NCI-H524 treated with DMSO at 0.1 percent for 48 hours (cell line): ENCODE results near the gene UBE3B.

Experiments
- DNase-seq: peaks from one replicate; lab custom pipeline; 2025; lab: John Stamatoyannopoulos, UW

UBE3B gene

GRCh38 chr12:109573029-109573913, 95.8 kb downstream of the UBE3B start, which contains the start of the genes MMAB and MVK:
Gene MMAB (minus strand): TSS chr12:109573504. CDS start chr12:109573480, 24 bp downstream.
Gene MVK (plus strand): TSS chr12:109573794. CDS start chr12:109574823, 1,029 bp downstream.
- DNase-seq: peak; percentile 93

DNA sequence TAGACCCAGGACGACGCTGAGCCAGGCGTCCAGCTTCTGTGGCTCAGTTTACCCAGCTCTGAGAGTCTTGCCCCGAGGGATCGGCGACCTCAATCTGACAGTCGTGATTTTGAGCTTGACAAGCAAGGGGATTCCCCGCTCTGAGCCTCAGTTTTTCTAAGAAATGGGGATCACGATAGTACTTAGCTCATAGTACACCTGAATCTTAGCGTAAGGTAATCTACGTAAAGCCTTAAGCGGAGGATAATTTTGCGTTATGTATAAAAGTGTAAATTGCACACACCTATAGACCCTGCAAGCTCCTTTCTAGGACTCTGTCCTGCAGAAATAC, 96.4 kb downstream of the UBE3B start:
- no peak for DNase-seq

DNA sequence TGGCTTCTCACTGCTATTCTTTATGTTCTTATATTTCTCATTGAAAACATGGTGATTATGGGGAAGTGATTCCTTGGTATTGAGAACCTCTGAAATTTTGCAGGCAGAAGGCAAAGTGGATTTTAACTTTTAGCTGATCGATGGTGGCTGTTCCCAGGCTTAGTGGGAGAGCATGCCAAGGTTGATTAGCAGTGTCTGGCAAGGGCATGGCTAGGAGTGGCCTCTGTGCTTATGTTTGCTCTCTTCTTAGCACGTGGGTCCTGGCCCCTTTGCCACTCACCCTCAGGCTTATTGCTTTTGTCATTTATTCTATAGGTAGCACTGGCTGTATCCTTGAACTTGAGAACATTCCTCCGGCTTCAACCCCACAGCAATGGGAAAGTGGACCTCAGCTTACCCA, 98.2 kb downstream of the UBE3B start:
- no peak for DNase-seq

DNA sequence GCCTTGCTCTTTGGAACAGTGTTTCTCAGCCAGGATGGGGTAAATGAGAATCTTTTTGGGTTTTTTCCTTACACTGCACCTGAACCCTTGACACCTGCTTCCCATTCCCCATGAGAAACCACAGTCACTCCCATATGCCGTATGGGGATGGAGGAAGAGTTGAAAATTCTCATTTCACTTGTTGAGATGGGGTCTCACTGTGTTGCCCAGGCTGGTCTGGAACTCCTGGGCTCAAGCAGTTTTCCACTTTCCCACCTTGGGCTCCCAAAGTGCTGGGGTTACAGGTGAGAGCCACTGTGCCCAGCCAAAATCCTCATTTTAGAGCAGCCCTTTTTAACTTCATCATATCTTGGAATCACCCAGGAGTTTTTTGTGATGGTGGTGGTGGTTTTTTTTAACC, 99.9 kb downstream of the UBE3B start:
- DNase-seq: no peak

DNA sequence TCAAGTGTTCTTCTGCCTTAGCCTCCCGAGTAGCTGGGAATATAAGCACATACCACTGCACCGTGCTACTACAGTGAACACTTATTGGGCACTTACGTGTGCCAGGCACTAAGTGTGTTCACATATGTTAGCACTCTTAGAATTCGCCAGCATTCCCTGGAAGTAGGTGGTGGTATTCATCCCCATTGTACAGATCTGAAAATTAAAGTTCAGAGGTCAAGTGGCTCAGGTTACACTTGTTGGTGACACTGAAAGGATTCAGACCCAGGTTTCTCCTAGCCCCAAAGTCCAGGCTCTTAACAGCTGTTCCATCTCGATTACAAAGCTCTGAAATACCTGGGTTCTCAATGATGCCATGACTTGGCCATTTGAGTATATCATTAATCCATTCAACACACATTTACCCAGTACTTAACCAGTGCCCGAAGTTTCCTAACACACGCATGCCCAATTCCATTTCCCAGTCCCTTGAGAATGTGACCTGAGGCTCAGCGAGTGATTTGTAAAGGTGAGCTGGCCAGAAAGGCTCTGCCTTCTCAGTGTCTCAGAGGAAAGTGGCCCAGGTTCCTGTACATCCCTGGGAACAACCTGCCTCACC, 101.0 kb downstream of the UBE3B start:
- no peak for DNase-seq

DNA sequence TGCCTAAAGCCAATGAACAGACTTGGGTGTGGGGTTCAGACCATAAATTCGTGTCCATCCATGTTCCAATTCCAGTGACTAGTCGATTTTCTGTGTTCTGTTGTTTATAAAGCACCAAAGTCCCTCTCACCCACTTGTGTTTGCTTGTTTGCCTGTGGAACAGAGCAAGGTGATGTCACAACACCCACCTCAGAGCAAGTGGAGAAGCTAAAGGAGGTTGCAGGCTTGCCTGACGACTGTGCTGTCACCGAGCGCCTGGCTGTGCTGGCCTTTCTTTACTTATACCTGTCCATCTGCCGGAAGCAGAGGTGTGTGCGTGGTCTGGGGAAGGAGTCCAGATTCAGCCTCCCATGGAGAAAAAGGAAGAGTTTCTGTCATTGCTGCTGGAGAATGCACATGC, 102.2 kb downstream of the UBE3B start:
- no peak for DNase-seq

DNA sequence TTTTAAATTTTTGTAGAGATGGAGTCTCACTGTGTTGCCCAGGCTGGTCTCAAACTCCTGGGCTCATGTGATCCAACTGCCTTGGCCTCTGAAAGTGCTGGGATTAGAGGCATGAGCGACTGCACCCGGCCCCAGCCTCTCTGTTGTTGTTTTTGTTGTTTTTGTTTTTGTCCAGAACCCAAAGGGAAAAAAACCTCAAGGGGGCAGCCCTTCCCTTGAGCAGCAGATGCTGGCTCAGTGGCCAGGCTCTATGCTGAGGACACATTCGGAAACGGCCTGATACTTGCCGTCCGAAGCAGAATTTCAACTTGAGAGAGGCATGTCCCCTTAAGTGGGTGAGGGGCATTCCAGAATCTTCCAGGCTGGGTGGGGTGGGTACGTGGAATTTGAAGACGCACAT, 102.8 kb downstream of the UBE3B start:
- no peak for DNase-seq

GRCh38 chr12:109580684-109581333, 103.4 kb downstream of the UBE3B start:
- peak; percentile 78 for DNase-seq

DNA sequence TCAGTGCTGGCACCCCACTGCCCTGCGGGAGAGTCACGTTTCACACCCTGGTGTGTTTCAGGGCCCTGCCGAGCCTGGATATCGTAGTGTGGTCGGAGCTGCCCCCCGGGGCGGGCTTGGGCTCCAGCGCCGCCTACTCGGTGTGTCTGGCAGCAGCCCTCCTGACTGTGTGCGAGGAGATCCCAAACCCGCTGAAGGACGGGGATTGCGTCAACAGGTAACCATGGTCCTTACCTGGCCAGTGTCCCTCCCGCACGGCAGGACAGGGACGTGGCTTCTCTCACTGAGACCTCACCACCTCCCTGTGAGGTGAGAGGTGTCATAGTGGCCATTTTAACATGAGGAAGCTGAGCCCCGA, 103.9 kb downstream of the UBE3B start:
- DNase-seq: no peak

DNA sequence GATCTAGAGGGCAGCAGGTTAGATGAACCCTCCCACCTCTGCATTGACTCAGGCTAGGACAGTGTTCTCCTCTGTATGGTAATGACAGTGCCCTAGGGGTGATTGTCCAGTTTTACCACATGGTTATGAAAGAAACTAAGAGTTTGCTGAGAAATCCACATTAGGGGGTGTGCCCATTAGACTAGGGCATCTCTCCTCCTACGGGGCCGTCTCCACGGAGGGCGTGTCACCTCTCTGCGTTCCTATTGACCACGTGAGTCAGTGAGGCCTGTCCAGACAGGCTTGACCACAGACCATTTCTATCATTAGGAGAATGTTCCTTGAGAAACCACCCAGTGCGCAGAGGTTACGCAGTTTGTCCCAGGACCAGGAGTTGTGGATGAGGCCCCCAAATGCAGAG, 104.4 kb downstream of the UBE3B start:
- no peak for DNase-seq

- no peak for DNase-seq
Observed at GRCh38 chr12:109582636-109583035, 105.2 kb downstream of the UBE3B start.

DNA sequence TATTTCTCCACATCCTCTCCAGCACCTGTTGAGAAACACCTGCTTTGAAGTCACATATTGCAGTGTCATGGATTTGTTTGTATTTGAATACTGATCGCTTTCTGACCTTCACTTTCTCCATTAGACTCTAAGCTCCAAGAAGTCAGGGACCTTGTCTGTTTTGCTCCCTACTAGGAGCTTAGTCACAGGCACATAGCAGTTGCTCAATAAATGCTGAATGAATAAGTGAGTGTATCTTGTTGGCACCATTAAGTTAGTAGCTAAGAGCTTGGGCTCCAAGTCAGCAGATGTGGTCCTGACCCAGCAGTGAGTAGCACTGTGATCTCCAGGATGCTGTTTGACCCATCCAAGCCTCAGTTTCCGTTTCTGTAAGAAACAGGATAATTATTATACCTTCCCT, 106.3 kb downstream of the UBE3B start:
- no peak for DNase-seq
